B cell (primary cell): ENCODE measurements around the gene KMT2C. TPM values are rescaled to one million over a fixed set of nuclear protein-coding genes. Genes with fewer than 3 reads are reported as not detected.
"Not testable (repeated sequence)": the region's sequence is repeated elsewhere in the genome, so short reads cannot be mapped to it uniquely, and the experiment has no call there.

Experiments
- ATAC-seq: fragments of 200-7000 bp; cut with Tn5 transposase; one replicate; pipeline ENCODE4 v1.10.0; 2021; ENCODE audit warnings: low read depth, mild to moderate bottlenecking, moderate number of reproducible peaks, moderate library complexity
- CTCF ChIA-PET: fragments of 350-600 bp; sonication (Branson Sonifier 250); formaldehyde crosslinking; loops from one replicate; lab custom pipeline; 2021; ENCODE audit warnings: antibody characterized with exemption, inconsistent platforms; lab: Charles Lee
- POLR2A ChIA-PET: fragments of 350-600 bp; sonication (Branson Sonifier 250); formaldehyde crosslinking; loops from one replicate; lab custom pipeline; 2021; ENCODE audit warnings: antibody characterized with exemption; lab: Charles Lee
- DNase-seq: peaks from one replicate; pipeline ENCODE4 v3.0.0; 2013
- H2AFZ ChIP-seq: 2 replicates; pipeline ENCODE4 v1.6.1; 2012; ENCODE audit warnings: mild to moderate bottlenecking, low read depth, low read length; ENCODE audit not compliant: insufficient read depth, poor library complexity, severe bottlenecking
- H3K27ac ChIP-seq, 2 donors: 1 replicate in 1 of 2; 2 replicates in 1 of 2; pipeline ENCODE4 v1.5.1; 2012 to 2013; ENCODE audit warnings: low read length in 2 of 2, mild to moderate bottlenecking in 2 of 2, moderate library complexity in 1 of 2
- H3K27me3 ChIP-seq, 4 experiments: fragments of 200-600 bp in 1 of 4; sonication (generic) in 1 of 4; replicated peaks in 1 of 4; 1 replicate in 2 of 4; 2 replicates in 2 of 4; pipeline versions ENCODE4 v1.6.1 to v1.7.0; 2013 to 2016; ENCODE audit warnings: low read length in 3 of 4, mild to moderate bottlenecking in 2 of 4, mixed read lengths in 1 of 4, moderate library complexity in 1 of 4; ENCODE audit not compliant: insufficient read depth in 4 of 4, control insufficient read depth in 3 of 4; ENCODE audit errors: control extremely low read depth in 1 of 4
- H3K36me3 ChIP-seq, 2 experiments: replicated peaks in 1 of 2; 1 replicate in 1 of 2; 2 replicates in 1 of 2; pipeline versions ENCODE4 v1.6.1 to v1.7.1; 2013; ENCODE audit warnings: low read length in 1 of 2; ENCODE audit not compliant: insufficient read depth in 2 of 2, control insufficient read depth in 1 of 2; ENCODE audit errors: control extremely low read depth in 1 of 2, extremely low read depth in 1 of 2
- H3K4me1 ChIP-seq, 2 donors: fragments of 200-600 bp in 1 of 2; sonication (generic) in 1 of 2; 1 replicate in 1 of 2; 2 replicates in 1 of 2; pipeline versions ENCODE4 v1.5.1 to v1.6.1; 2013 to 2017; ENCODE audit warnings: low read length in 2 of 2; ENCODE audit not compliant: control insufficient read depth in 2 of 2, insufficient read depth in 2 of 2
- H3K4me2 ChIP-seq: replicated peaks from 2 replicates; pipeline ENCODE3; 2012; ENCODE audit warnings: mild to moderate bottlenecking, low read depth, low read length; ENCODE audit not compliant: poor library complexity, severe bottlenecking
- H3K4me3 ChIP-seq, 5 experiments: fragments of 200-600 bp in 1 of 5; sonication (generic) in 1 of 5; 1 replicate in 3 of 5; 2 replicates in 2 of 5; pipeline versions ENCODE4 v1.5.1 to v1.7.0; 2011 to 2016; ENCODE audit warnings: low read length in 4 of 5, mild to moderate bottlenecking in 4 of 5, low read depth in 2 of 5, control low read depth in 1 of 5, moderate library complexity in 1 of 5; ENCODE audit not compliant: insufficient read depth in 1 of 5; ENCODE audit errors: control extremely low read depth in 1 of 5, extremely low read depth in 1 of 5
- H3K79me2 ChIP-seq: fragments of 200-600 bp; sonication (generic); one replicate; pipeline ENCODE4 v1.6.0; 2016; ENCODE audit warnings: low read length; ENCODE audit not compliant: control insufficient read depth, insufficient read depth
- H3K9ac ChIP-seq: fragments of 200-600 bp; sonication (generic); 2 replicates; pipeline ENCODE4 v1.6.1; 2017; ENCODE audit warnings: mild to moderate bottlenecking, low read length, moderate library complexity
- H3K9me3 ChIP-seq, 3 donors: one replicate each; pipeline versions ENCODE4 v1.6.1 to v1.7.1; 2013; ENCODE audit warnings: low read length in 2 of 3; ENCODE audit not compliant: control insufficient read depth in 2 of 3, insufficient read depth in 1 of 3; ENCODE audit errors: control extremely low read depth in 1 of 3
- H4K20me1 ChIP-seq: 2 replicates; pipeline ENCODE4 v1.6.0; 2012; ENCODE audit warnings: mild to moderate bottlenecking, low read length; ENCODE audit not compliant: insufficient read depth, control insufficient read depth, poor library complexity, severe bottlenecking
- H3K27ac Mint-ChIP-seq: one replicate; pipeline ENCODE4 v1.8.0; 2021; ENCODE audit warnings: mixed read lengths
- H3K27me3 Mint-ChIP-seq: one replicate; pipeline ENCODE4 v1.8.0; 2021; ENCODE audit warnings: mixed read lengths
- H3K4me1 Mint-ChIP-seq: one replicate; pipeline ENCODE4 v1.8.0; 2021; ENCODE audit warnings: mixed read lengths
- H3K4me3 Mint-ChIP-seq: one replicate; pipeline ENCODE4 v1.8.0; 2021; ENCODE audit warnings: mixed read lengths
- H3K9me3 Mint-ChIP-seq: one replicate; pipeline ENCODE4 v1.8.0; 2022; ENCODE audit warnings: mixed read lengths; ENCODE audit not compliant: insufficient read depth
- EZH2 ChIP-seq: IDR thresholded peaks from 2 replicates; pipeline ENCODE4 v1.6.1; 2012; ENCODE audit warnings: borderline replicate concordance, low read depth, mild to moderate bottlenecking, moderate library complexity, low read length; ENCODE audit not compliant: insufficient read depth, poor library complexity, severe bottlenecking
- WGBS: methylation state at CpG from one replicate; pipeline ENCODE4 v1.1.5; 2013; ENCODE audit warnings: missing lambda C conversion rate; ENCODE audit not compliant: insufficient coverage; 5-methylcytosine and 5-hydroxymethylcytosine counted together
- intact Hi-C: fragments of 100-400 bp; cut with micrococcal nuclease; formaldehyde crosslinking; loops from one replicate; pipeline ENCODE4 v1.10.0; 2022
- polyA plus RNA-seq: library from polyadenylated mRNA; depleted of rRNA; stranded (reverse); fragments of >200 nt; gene quantifications from 2 replicates; pipeline ENCODE4 v1.2.3, GENCODE V29; 2012
- total RNA-seq, 2 donors: library from RNA; stranded (reverse); fragments of 120-200 nt in 1 of 2; gene quantifications; 1 replicate in 1 of 2; 2 replicates in 1 of 2; pipeline versions ENCODE4 v1.2.3 to v1.2.4, GENCODE V29; 2013 to 2022
- TF ChIP-seq, protein P1 (sequence below): fragments of 200-600 bp; IDR thresholded peaks from one replicate; pipeline ENCODE4 v1.8.0; 2022; ENCODE audit warnings: antibody characterized with exemption, mild to moderate bottlenecking

KMT2C gene
- total and polyA plus RNA-seq, 2 donors (not counting 1 experiment from before 2014, with no cell fraction given), result 14.9 to 171 TPM

DNA sequence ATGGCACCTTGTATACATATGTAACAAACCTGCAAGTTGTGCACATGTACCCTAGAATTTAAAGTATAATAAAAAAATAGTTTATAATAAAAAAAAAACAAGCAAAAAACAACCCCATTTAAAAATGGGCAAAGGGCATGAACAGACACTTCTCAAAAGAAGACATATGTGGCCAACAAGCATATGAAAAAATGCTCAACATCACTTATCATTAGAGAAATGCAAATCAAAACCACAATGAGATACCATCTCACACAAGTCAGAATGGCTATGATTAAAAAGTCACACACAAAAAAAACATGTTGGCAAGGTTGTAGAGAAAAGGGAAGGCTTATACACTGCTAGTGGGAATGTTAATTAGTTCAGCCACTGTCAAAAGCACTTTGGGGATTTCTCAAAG lies 14.9 kb downstream of the KMT2C start:
- H3K36me3 ChIP-seq, CTCF ChIA-PET, H3K9me3 Mint-ChIP-seq, H3K9ac ChIP-seq, H3K27ac ChIP-seq, POLR2A ChIA-PET, DNase-seq, ATAC-seq, H3K27me3 ChIP-seq, H2AFZ ChIP-seq, H3K4me2 ChIP-seq, intact Hi-C loops, H3K4me3 Mint-ChIP-seq, H3K4me3 ChIP-seq, H3K27me3 Mint-ChIP-seq: not testable (repeated sequence)
- Mint-ChIP-seq H3K4me1 (peaks cover 53% of the 10 kb centered on the region), H3K27ac (peak overlapping the region; percentile 4)
- peaks cover 99% of the 10 kb centered on the region for H3K79me2 ChIP-seq
- H3K9me3 ChIP-seq, result peaks cover 0 to 36% (median 19%) of the 10 kb centered on the region in 3 donors
- peaks cover 21 to 24% of the 10 kb centered on the region in 2 donors for H3K4me1 ChIP-seq
- peaks cover 91% of the 10 kb centered on the region for H4K20me1 ChIP-seq

DNA sequence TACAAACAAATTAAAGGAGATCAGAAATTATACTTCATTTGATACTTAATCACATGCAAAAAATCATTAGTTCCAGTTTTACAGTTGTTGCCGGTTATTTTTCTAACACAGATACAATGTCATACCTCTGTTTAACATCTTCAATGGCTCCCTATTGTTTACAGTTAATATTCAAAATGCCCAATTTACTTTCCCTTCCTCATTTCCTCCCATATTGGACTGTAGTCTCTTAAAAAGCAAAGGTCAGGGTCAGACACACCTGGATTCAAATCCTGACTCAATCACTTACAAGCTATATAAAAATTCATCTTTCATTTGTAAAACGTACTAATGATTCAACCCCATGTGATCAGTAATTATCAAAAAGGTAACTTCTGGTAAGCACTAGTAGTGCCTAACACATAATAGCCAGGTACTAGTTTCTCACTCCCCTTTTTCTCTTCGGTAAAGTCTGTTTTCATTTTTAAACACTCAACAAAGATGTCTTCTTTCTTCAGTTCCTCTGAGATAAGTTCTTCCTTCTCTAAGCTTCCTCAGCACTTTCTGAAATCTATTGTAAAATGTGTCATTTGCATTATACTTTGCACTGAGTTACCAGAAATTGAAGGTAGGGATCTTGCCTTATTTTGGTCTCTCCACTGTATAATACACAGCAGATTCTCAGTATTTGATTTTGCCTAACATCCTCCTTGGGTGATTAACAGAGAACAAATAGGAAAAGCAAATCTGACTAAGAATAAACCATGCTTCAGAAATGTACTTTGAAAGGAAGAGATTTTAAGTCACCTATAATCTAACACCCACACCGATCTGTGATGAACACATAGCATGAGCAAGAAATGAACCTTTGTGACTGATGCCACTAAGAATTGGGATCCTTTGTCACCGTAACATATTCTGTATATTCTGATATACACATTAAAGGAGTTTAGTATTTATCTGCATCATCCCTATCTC lies 16.1 kb downstream of the KMT2C start:
- peak; percentile 28 for ATAC-seq
- Histone ChIP-seq H4K20me1 (peaks cover 86% of the 10 kb centered on the region), H3K4me2 (peak overlapping the region; percentile 35), H3K4me1 (peaks cover 14 to 20% of the 10 kb centered on the region in 2 donors), H3K27me3 (no peaks in the 10 kb centered on the region), H3K27ac (peak overlapping the region; percentile 35 to 74), H3K4me3 (no peak overlapping the region), H3K9ac (no peak overlapping the region), H3K36me3 (peaks cover 0 to 2% of the 10 kb centered on the region in 2 experiments), H2AFZ (no peak overlapping the region), H3K9me3 (peaks cover 0 to 36% (median 19%) of the 10 kb centered on the region in 3 donors), H3K79me2 (peaks cover 98% of the 10 kb centered on the region)
- H3K4me1 Mint-ChIP-seq, result peaks cover 43% of the 10 kb centered on the region
- H3K27ac Mint-ChIP-seq, result peak overlapping the region; percentile 84
- H3K27me3 Mint-ChIP-seq, result no peaks in the 10 kb centered on the region
- ChIA-PET POLR2A (no interaction called here), CTCF (no interaction called here)
- intact Hi-C loops, result no loop called here
- H3K4me3 Mint-ChIP-seq, result peak overlapping the region; percentile 51
- no CpG with 5 or more reads among the region's 5 CpGs for WGBS
- DNase-seq, result peak; percentile 17
- no peak for TF ChIP-seq EZH2
- TF ChIP-seq, protein P1, sequence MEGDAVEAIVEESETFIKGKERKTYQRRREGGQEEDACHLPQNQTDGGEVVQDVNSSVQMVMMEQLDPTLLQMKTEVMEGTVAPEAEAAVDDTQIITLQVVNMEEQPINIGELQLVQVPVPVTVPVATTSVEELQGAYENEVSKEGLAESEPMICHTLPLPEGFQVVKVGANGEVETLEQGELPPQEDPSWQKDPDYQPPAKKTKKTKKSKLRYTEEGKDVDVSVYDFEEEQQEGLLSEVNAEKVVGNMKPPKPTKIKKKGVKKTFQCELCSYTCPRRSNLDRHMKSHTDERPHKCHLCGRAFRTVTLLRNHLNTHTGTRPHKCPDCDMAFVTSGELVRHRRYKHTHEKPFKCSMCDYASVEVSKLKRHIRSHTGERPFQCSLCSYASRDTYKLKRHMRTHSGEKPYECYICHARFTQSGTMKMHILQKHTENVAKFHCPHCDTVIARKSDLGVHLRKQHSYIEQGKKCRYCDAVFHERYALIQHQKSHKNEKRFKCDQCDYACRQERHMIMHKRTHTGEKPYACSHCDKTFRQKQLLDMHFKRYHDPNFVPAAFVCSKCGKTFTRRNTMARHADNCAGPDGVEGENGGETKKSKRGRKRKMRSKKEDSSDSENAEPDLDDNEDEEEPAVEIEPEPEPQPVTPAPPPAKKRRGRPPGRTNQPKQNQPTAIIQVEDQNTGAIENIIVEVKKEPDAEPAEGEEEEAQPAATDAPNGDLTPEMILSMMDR, result no peak
- H3K9me3 Mint-ChIP-seq, result peaks cover 6% of the 10 kb centered on the region
